Epithelial cell of esophagus (primary cell): ENCODE data around the gene LRRC74A.
"Not testable (repeated sequence)": the region's sequence is repeated elsewhere in the genome, so short reads cannot be mapped to it uniquely, and the experiment has no call there.

ENCODE experiments used
- DNase-seq: peaks from one replicate; pipeline ENCODE4 v3.0.0; 2010; ENCODE audit warnings: low read depth
- H3K4me3 ChIP-seq: 2 replicates; pipeline ENCODE4 v1.5.1; 2011; ENCODE audit warnings: mild to moderate bottlenecking, low read length, control low read depth
- CTCF ChIP-seq: IDR thresholded peaks from 2 replicates; pipeline ENCODE4 v1.5.1; 2011; ENCODE audit warnings: low read depth, mild to moderate bottlenecking, low read length, control low read depth, inconsistent platforms; ENCODE audit not compliant: insufficient read depth; ENCODE audit errors: missing control alignments

Gene LRRC74A

GRCh38 chr14:76910371-76910890, 84.2 kb downstream of the LRRC74A start:
- H3K4me3 ChIP-seq: no peak overlapping the region
- TF ChIP-seq CTCF: no peak

GRCh38 chr14:76911473-76911872, 85.3 kb downstream of the LRRC74A start:
- no peak for TF ChIP-seq CTCF
- no peak overlapping the region for H3K4me3 ChIP-seq
- no peak for DNase-seq

More at GRCh38 chr14:76910371-76910890, 84.2 kb downstream of the LRRC74A start:
- no peak for DNase-seq

GRCh38 chr14:76914533-76915081, 88.4 kb downstream of the LRRC74A start:
- DNase-seq: peak; percentile 91

GRCh38 chr14:76916040-76916715, 90.0 kb downstream of the LRRC74A start:
- TF ChIP-seq CTCF: no peak
- DNase-seq: no peak
- no peak overlapping the region for H3K4me3 ChIP-seq

More at GRCh38 chr14:76914533-76915081, 88.4 kb downstream of the LRRC74A start:
- not testable (repeated sequence) for H3K4me3 ChIP-seq

GRCh38 chr14:76917158-76917596, 91.0 kb downstream of the LRRC74A start:
- peak; percentile 89 for TF ChIP-seq CTCF
- peak; percentile 77 for DNase-seq
- H3K4me3 ChIP-seq: no peak overlapping the region

GRCh38 chr14:76917745-76918255, 91.6 kb downstream of the LRRC74A start:
- no peak for TF ChIP-seq CTCF
- DNase-seq: no peak
- H3K4me3 ChIP-seq: no peak overlapping the region

- no peak for DNase-seq
- TF ChIP-seq CTCF: no peak
- no peak overlapping the region for H3K4me3 ChIP-seq
Observed at GRCh38 chr14:76918256-76918781, 92.1 kb downstream of the LRRC74A start.
